CD14-positive monocyte (primary cell): ENCODE measurements around the gene ABAT. TPM values are rescaled to one million over a fixed set of nuclear protein-coding genes. Genes with fewer than 3 reads are reported as not detected.

Experiments used
- DNase-seq, 3 donors: peaks; one replicate each; pipeline ENCODE4 v3.0.0-alpha.2; 2011 to 2022
- H2AFZ ChIP-seq: 2 replicates; pipeline ENCODE4 v1.6.0; 2012; ENCODE audit warnings: mild to moderate bottlenecking, low read depth, low read length, inconsistent platforms; ENCODE audit not compliant: insufficient read depth, poor library complexity, severe bottlenecking
- H3K27ac ChIP-seq, 2 donors: 1 replicate in 1 of 2; 2 replicates in 1 of 2; pipeline ENCODE4 v1.5.1; 2012 to 2013; ENCODE audit warnings: low read length in 2 of 2, control low read depth in 1 of 2, inconsistent platforms in 1 of 2, low read depth in 1 of 2, mild to moderate bottlenecking in 1 of 2
- H3K27me3 ChIP-seq, 2 donors: one replicate each; pipeline versions ENCODE4 v1.6.0 to v1.6.1; 2011 to 2013; ENCODE audit warnings: low read length in 2 of 2; ENCODE audit not compliant: control insufficient read depth in 2 of 2, insufficient read depth in 2 of 2
- H3K36me3 ChIP-seq, 2 donors: replicated peaks in 1 of 2; 1 replicate in 1 of 2; 2 replicates in 1 of 2; pipeline versions ENCODE4 v1.5.1 to v1.6.1; 2012 to 2013; ENCODE audit warnings: low read length in 2 of 2, control low read depth in 1 of 2, inconsistent platforms in 1 of 2, mild to moderate bottlenecking in 1 of 2; ENCODE audit not compliant: insufficient read depth in 2 of 2, control insufficient read depth in 1 of 2
- H3K4me1 ChIP-seq, 2 donors: 1 replicate in 1 of 2; 2 replicates in 1 of 2; pipeline versions ENCODE4 v1.5.1 to v1.6.1; 2012 to 2013; ENCODE audit warnings: low read length in 2 of 2, control low read depth in 1 of 2, inconsistent platforms in 1 of 2, mild to moderate bottlenecking in 1 of 2, moderate library complexity in 1 of 2; ENCODE audit not compliant: insufficient read depth in 2 of 2, control insufficient read depth in 1 of 2
- H3K4me2 ChIP-seq: replicated peaks from 2 replicates; pipeline ENCODE3; 2012; ENCODE audit warnings: low read length, moderate library complexity, mild to moderate bottlenecking; ENCODE audit not compliant: poor library complexity, severe bottlenecking; ENCODE audit errors: extremely low read depth
- H3K4me3 ChIP-seq, 3 experiments: fragments of 200-600 bp in 1 of 3; sonication (generic) in 1 of 3; replicated peaks in 1 of 3; 1 replicate in 2 of 3; 2 replicates in 1 of 3; pipeline ENCODE4 v1.5.1; 2011 to 2013; ENCODE audit warnings: low read length in 3 of 3, mild to moderate bottlenecking in 3 of 3, control low read depth in 2 of 3, low read depth in 2 of 3, inconsistent platforms in 1 of 3, moderate library complexity in 1 of 3
- H3K79me2 ChIP-seq: 2 replicates; pipeline ENCODE4 v1.6.0; 2012; ENCODE audit warnings: mild to moderate bottlenecking, control low read depth, inconsistent platforms, low read length, moderate library complexity; ENCODE audit not compliant: insufficient read depth
- H3K9ac ChIP-seq: 2 replicates; pipeline ENCODE4 v1.6.0; 2017; ENCODE audit warnings: low read length, mild to moderate bottlenecking; ENCODE audit not compliant: insufficient read depth, poor library complexity, severe bottlenecking
- H3K9me3 ChIP-seq, 2 donors: replicated peaks in 1 of 2; 1 replicate in 1 of 2; 2 replicates in 1 of 2; pipeline versions ENCODE4 v1.5.1 to v1.6.1; 2012 to 2013; ENCODE audit warnings: low read length in 2 of 2, control low read depth in 1 of 2; ENCODE audit not compliant: control insufficient read depth in 1 of 2, insufficient read depth in 1 of 2
- H4K20me1 ChIP-seq: 2 replicates; pipeline ENCODE4 v1.6.0; 2012; ENCODE audit warnings: mild to moderate bottlenecking, low read length, control low read depth, moderate library complexity; ENCODE audit not compliant: insufficient read depth
- H3K27ac Mint-ChIP-seq, 7 donors: one replicate each; pipeline ENCODE4 v1.8.0; 2020; ENCODE audit warnings: mild to moderate bottlenecking in 7 of 7, mixed read lengths in 7 of 7, moderate library complexity in 6 of 7, inconsistent platforms in 2 of 7
- H3K27me3 Mint-ChIP-seq, 3 donors: one replicate each; pipeline ENCODE4 v1.8.0; 2021 to 2022; ENCODE audit warnings: low read depth in 3 of 3, mild to moderate bottlenecking in 3 of 3, mixed read lengths in 3 of 3, moderate library complexity in 3 of 3, inconsistent platforms in 1 of 3
- H3K36me3 Mint-ChIP-seq, 2 donors: one replicate each; pipeline ENCODE4 v1.8.0; 2020; ENCODE audit warnings: mixed read lengths in 2 of 2, inconsistent platforms in 1 of 2, mild to moderate bottlenecking in 1 of 2
- H3K4me1 Mint-ChIP-seq: one replicate; pipeline ENCODE4 v1.8.0; 2020; ENCODE audit warnings: mild to moderate bottlenecking, mixed read lengths
- H3K4me3 Mint-ChIP-seq, 2 donors: one replicate each; pipeline ENCODE4 v1.8.0; 2020; ENCODE audit warnings: mild to moderate bottlenecking in 2 of 2, mixed read lengths in 2 of 2, moderate library complexity in 1 of 2
- H3K9me3 Mint-ChIP-seq, 7 donors: one replicate each; pipeline ENCODE4 v1.8.0; 2020 to 2022; ENCODE audit warnings: mixed read lengths in 7 of 7, mild to moderate bottlenecking in 6 of 7, moderate library complexity in 6 of 7, inconsistent platforms in 2 of 7
- CTCF ChIP-seq: fragments of 200-600 bp; IDR thresholded peaks from one replicate; pipeline ENCODE4 v1.8.0; 2022; ENCODE audit warnings: antibody characterized with exemption, mild to moderate bottlenecking
- WGBS: methylation state at CpG from one replicate; pipeline ENCODE4 v1.1.5; 2013; ENCODE audit warnings: missing lambda C conversion rate; ENCODE audit not compliant: insufficient coverage; 5-methylcytosine and 5-hydroxymethylcytosine counted together
- intact Hi-C, 2 donors: fragments of 100-400 bp; cut with micrococcal nuclease; formaldehyde crosslinking; loops; one replicate each; pipeline versions ENCODE4 v1.15.0 to v1.15.1; 2023
- polyA plus RNA-seq, 3 donors: library from polyadenylated mRNA; depleted of rRNA in 1 of 3; unstranded in 2 of 3; stranded (reverse) in 1 of 3; fragments of 300-500 nt in 2 of 3; fragments of >200 nt in 1 of 3; fragmentation: Illumina TruSeq in 2 of 3; gene quantifications; 1 replicate in 2 of 3; 2 replicates in 1 of 3; pipeline ENCODE4 v1.2.3, GENCODE V29; 2012 to 2021

ABAT gene
- polyA plus RNA-seq, 3 donors: 4.9 to 11.8 (median 8.7) TPM

GRCh38 chr16:8753416-8754054, 79.1 kb downstream of the ABAT start:
- no peak overlapping the region for H3K27ac ChIP-seq
- Mint-ChIP-seq H3K36me3 (peaks cover 50 to 56% of the 10 kb centered on the region in 2 donors), H3K27me3 (peaks cover 0 to 1% (median 1%) of the 10 kb centered on the region in 3 donors), H3K27ac (no peak overlapping the region), H3K4me1 (peaks cover 6% of the 10 kb centered on the region), H3K4me3 (no peak overlapping the region), H3K9me3 (peaks cover 3 to 11% (median 8%) of the 10 kb centered on the region in 7 donors)
- no peaks in the 10 kb centered on the region for H3K79me2 ChIP-seq
- 63% methylated on average over 6 of the region's 9 CpGs for WGBS
- intact Hi-C loops: no loop called here
- no peak overlapping the region for H3K4me3 ChIP-seq
- no peaks in the 10 kb centered on the region for H3K9me3 ChIP-seq
- TF ChIP-seq CTCF: no peak
- no peaks in the 10 kb centered on the region for H3K27me3 ChIP-seq
- DNase-seq: no peak
- H3K9ac ChIP-seq: no peak overlapping the region
- no peaks in the 10 kb centered on the region for H4K20me1 ChIP-seq
- H3K4me1 ChIP-seq: peaks cover 0 to 5% of the 10 kb centered on the region in 2 donors
- H3K4me2 ChIP-seq: no peak overlapping the region
- H3K36me3 ChIP-seq: peaks cover 23 to 42% of the 10 kb centered on the region in 2 donors
- no peak overlapping the region for H2AFZ ChIP-seq

- no peak overlapping the region for H3K4me2 ChIP-seq
- no peak overlapping the region for H3K27ac ChIP-seq
- peaks cover 15 to 37% of the 10 kb centered on the region in 2 donors for H3K36me3 ChIP-seq
- no peaks in the 10 kb centered on the region for H4K20me1 ChIP-seq
- Mint-ChIP-seq H3K9me3 (no peaks in the 10 kb centered on the region), H3K4me1 (no peaks in the 10 kb centered on the region), H3K4me3 (peak overlapping the region in 1 of 2 donors; percentile 28), H3K36me3 (peaks cover 52 to 54% of the 10 kb centered on the region in 2 donors), H3K27ac (no peak overlapping the region), H3K27me3 (peaks cover 0 to 3% (median 1%) of the 10 kb centered on the region in 3 donors)
- H3K27me3 ChIP-seq: no peaks in the 10 kb centered on the region
- no peaks in the 10 kb centered on the region for H3K79me2 ChIP-seq
- H3K9me3 ChIP-seq: no peaks in the 10 kb centered on the region
- no peak overlapping the region for H2AFZ ChIP-seq
- H3K9ac ChIP-seq: no peak overlapping the region
- no peak overlapping the region for H3K4me3 ChIP-seq
- H3K4me1 ChIP-seq: no peaks in the 10 kb centered on the region
- intact Hi-C loops: no loop called here
- TF ChIP-seq CTCF: no peak
- no peak for DNase-seq
- 100% methylated on average over 1 of the region's 5 CpGs for WGBS
These were observed 82.3 kb downstream of the ABAT start for GRCh38 chr16:8756755-8757154.
